ENCODE results near the gene TCP11L1.

GRCh38 chr11:33072465-33072864 is 33.1 kb downstream of the TCP11L1 start:
- TF ChIP-seq ZNF548 (tag by site-specific recombination; IDR thresholded peaks at IDR 0.05) (no peak), ZNF521 (tag by site-specific recombination; IDR thresholded peaks at IDR 0.05) (no peak), CTCF (tag by site-specific recombination; IDR thresholded peaks at IDR 0.05) (no peak), ZNF544 (tag by site-specific recombination; IDR thresholded peaks at IDR 0.05) (no peak), ATF2 (tag by site-specific recombination; IDR thresholded peaks at IDR 0.05; ENCODE audit: low read depth) (no peak), ZBTB44 (tag by site-specific recombination; IDR thresholded peaks at IDR 0.05) (no peak), ZNF175 (tag by site-specific recombination; IDR thresholded peaks at IDR 0.05) (no peak), YY1 (tag by site-specific recombination; IDR thresholded peaks at IDR 0.05) (no peak), ZNF513 (tag by site-specific recombination; IDR thresholded peaks at IDR 0.05) (no peak), REPIN1 (tag by site-specific recombination; IDR thresholded peaks at IDR 0.05; ENCODE audit: low read depth) (no peak), ZNF138 (tag by site-specific recombination; IDR thresholded peaks at IDR 0.05; ENCODE audit: borderline replicate concordance) (no peak), ZBTB8A (tag by site-specific recombination; IDR thresholded peaks at IDR 0.05) (no peak), ZNF792 (tag by site-specific recombination; IDR thresholded peaks at IDR 0.05) (no peak)
